Measurements from ENCODE around the gene ESYT1. TPM values are rescaled to one million over a fixed set of nuclear protein-coding genes. Genes with fewer than 3 reads are reported as not detected.
A peak's percentile ranks its signal among the peaks of the same experiment; 100 is the strongest.

Gene ESYT1
- total RNA-seq, 1 experiment from 2014 or later, result 111 TPM

DNA sequence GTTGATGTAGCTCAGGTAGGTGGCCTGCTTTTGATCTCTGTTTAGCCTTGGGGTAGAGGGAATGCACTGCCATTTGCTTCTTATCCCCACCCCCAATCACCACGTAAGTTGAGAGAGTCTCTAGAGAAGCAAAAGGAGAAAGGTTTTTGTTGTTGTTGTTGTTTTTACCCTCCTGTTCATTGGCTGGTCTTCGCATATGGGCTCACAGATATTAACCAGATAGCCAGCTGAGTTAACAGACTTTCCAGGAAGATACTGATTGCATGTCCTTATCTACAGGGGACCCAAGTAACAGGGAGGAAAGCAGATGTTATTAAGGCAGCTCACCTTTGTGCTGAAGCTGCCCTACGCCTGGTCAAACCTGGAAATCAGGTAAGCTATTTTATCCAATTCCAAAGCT, 20.8 kb upstream of the ESYT1 start:
- Histone ChIP-seq H3K23me2 (ENCODE audit: insufficient read length, low read depth, low read length, poor library complexity, severe bottlenecking) (peaks cover 8% of the 10 kb centered on the region), H3K79me2 (ENCODE audit: insufficient read depth, low read length) (peaks cover 17% of the 10 kb centered on the region; the same call in 1 of the 2 replicates), H2AFZ (ENCODE audit: low read length) (no peak overlapping the region), H3K27ac (ENCODE audit: insufficient read length, low read depth, low read length) (no peak overlapping the region), H3K4ac (ENCODE audit: low read depth, low read length) (no peak overlapping the region), H3K9ac (ENCODE audit: extremely low read depth, insufficient read length, low read length) (no peak overlapping the region), H3K9me3 (ENCODE audit: control insufficient read depth, low read depth, low read length) (no peaks in the 10 kb centered on the region), H3K18ac (ENCODE audit: insufficient read length, low read depth, low read length) (no peak overlapping the region), H4K91ac (ENCODE audit: insufficient read length, low read depth, low read length) (no peak overlapping the region), H2BK15ac (ENCODE audit: low read depth, low read length) (no peak overlapping the region), H3K14ac (ENCODE audit: insufficient read depth, low read length) (no peak overlapping the region), H2BK120ac (ENCODE audit: low read depth, low read length, poor library complexity, severe bottlenecking) (no peak overlapping the region), H4K8ac (replicated peaks; ENCODE audit: insufficient read length, low read depth, low read length) (no peak overlapping the region), H4K5ac (ENCODE audit: insufficient read length, low read depth, low read length) (no peak overlapping the region), H2AK5ac (ENCODE audit: insufficient read length, low read length) (no peak overlapping the region), H3K27me3 (ENCODE audit: insufficient read depth, low read length) (no peaks in the 10 kb centered on the region), H3K4me2 (ENCODE audit: insufficient read depth, insufficient read length, low read length) (no peak overlapping the region), H3K79me1 (ENCODE audit: insufficient read depth, low read depth, low read length, poor library complexity, severe bottlenecking) (no peaks in the 10 kb centered on the region), H3K4me1 (ENCODE audit: insufficient read depth, low read length) (peaks cover 8% of the 10 kb centered on the region; the same call in 1 of the 2 replicates), H2BK12ac (ENCODE audit: insufficient read length, low read depth, low read length) (no peak overlapping the region), H3K56ac (ENCODE audit: insufficient read length, low read depth, low read length) (no peak overlapping the region), H2BK20ac (ENCODE audit: low read depth, low read length, poor library complexity, severe bottlenecking) (no peak overlapping the region), H2BK5ac (ENCODE audit: insufficient read length, low read length) (no peak overlapping the region), H4K20me1 (ENCODE audit: control insufficient read depth, insufficient read depth, insufficient read length) (no peaks in the 10 kb centered on the region), H3T11ph (ENCODE audit: low read length) (no peak overlapping the region), H3K23ac (ENCODE audit: insufficient read length, low read depth, low read length) (no peak overlapping the region)
- Mint-ChIP-seq H3K9me3 (peaks cover 0 to 3% of the 10 kb centered on the region in 2 experiments; a peak in 1 of 5 replicates), H3K4me3 (peak overlapping the region in 1 of 2 experiments; percentile 52; a peak in 1 of 5 replicates), H3K36me3 (ENCODE audit: insufficient read depth in 1 of 3, low read depth in 3 of 3) (peaks cover 49 to 85% (median 67%) of the 10 kb centered on the region in 3 experiments), H3K27ac (no peak overlapping the region; a peak in 1 of 7 replicates), H3K4me1 (peaks cover 22 to 27% of the 10 kb centered on the region in 2 experiments), H3K27me3 (ENCODE audit: low read depth) (no peaks in the 10 kb centered on the region; the same call in 1 of the 2 replicates)
- TF ChIP-seq, protein P1, sequence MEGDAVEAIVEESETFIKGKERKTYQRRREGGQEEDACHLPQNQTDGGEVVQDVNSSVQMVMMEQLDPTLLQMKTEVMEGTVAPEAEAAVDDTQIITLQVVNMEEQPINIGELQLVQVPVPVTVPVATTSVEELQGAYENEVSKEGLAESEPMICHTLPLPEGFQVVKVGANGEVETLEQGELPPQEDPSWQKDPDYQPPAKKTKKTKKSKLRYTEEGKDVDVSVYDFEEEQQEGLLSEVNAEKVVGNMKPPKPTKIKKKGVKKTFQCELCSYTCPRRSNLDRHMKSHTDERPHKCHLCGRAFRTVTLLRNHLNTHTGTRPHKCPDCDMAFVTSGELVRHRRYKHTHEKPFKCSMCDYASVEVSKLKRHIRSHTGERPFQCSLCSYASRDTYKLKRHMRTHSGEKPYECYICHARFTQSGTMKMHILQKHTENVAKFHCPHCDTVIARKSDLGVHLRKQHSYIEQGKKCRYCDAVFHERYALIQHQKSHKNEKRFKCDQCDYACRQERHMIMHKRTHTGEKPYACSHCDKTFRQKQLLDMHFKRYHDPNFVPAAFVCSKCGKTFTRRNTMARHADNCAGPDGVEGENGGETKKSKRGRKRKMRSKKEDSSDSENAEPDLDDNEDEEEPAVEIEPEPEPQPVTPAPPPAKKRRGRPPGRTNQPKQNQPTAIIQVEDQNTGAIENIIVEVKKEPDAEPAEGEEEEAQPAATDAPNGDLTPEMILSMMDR (conservative IDR thresholded peaks at IDR 0.05), result no peak
- WGBS (ENCODE audit: extremely low coverage, insufficient read length, low lambda C conversion rate), result no CpG with 5 or more reads among the region's 3 CpGs
- DNase-seq, result no peak
